SK-N-SH treated with all-trans-retinoic acid at 6 μM for 48 hours (cell line): ENCODE data around the gene RBM44.
A peak's percentile ranks its signal among the peaks of the same experiment; 100 is the strongest.

Experiments used
- ATAC-seq: fragments of 200-7000 bp; cut with Tn5 transposase; 3 replicates; pipeline ENCODE4 v1.9.1; 2020; ENCODE audit warnings: mild to moderate bottlenecking, moderate library complexity
- BACH2 ChIP-seq: fragments of 250-450 bp; sonication (Bioruptor Pico); IDR thresholded peaks from 2 replicates; pipeline ENCODE4 v1.9.0; 2021; ENCODE audit warnings: mild to moderate bottlenecking, borderline replicate concordance
- CSDC2 ChIP-seq: fragments of 250-450 bp; sonication (Bioruptor Pico); IDR thresholded peaks from 2 replicates; pipeline ENCODE4 v1.5.0; 2020; ENCODE audit warnings: mild to moderate bottlenecking, moderate library complexity
- ESRRG ChIP-seq: fragments of 250-450 bp; sonication (Bioruptor Pico); IDR thresholded peaks from 2 replicates; pipeline ENCODE4 v1.6.1; 2021; ENCODE audit warnings: mild to moderate bottlenecking
- GLIS3 ChIP-seq: fragments of 250-450 bp; sonication (Bioruptor Pico); IDR thresholded peaks from 2 replicates; pipeline ENCODE4 v1.5.0; 2020; ENCODE audit warnings: mild to moderate bottlenecking, moderate library complexity
- ISL1 ChIP-seq: fragments of 250-450 bp; sonication (Bioruptor Pico); IDR thresholded peaks from 2 replicates; pipeline ENCODE4 v2.1.2; 2022; ENCODE audit warnings: mild to moderate bottlenecking, moderate library complexity
- OSR1 ChIP-seq: fragments of 250-450 bp; sonication (Bioruptor Pico); IDR thresholded peaks from 2 replicates; pipeline ENCODE4 v1.8.0; 2022; ENCODE audit warnings: moderate library complexity, mild to moderate bottlenecking, inconsistent platforms
- PATZ1 ChIP-seq: fragments of 250-450 bp; sonication (Bioruptor Pico); IDR thresholded peaks from 2 replicates; pipeline ENCODE4 v1.8.0; 2020; ENCODE audit warnings: mild to moderate bottlenecking, moderate library complexity, borderline replicate concordance
- POU6F1 ChIP-seq: fragments of 250-450 bp; sonication (Bioruptor Pico); IDR thresholded peaks from 2 replicates; pipeline ENCODE4 v1.8.0; 2021; ENCODE audit warnings: low read depth, mild to moderate bottlenecking, moderate library complexity, borderline replicate concordance
- PPARA ChIP-seq: fragments of 250-450 bp; sonication (Bioruptor Pico); IDR thresholded peaks from 2 replicates; pipeline ENCODE4 v1.5.0; 2020; ENCODE audit warnings: mild to moderate bottlenecking, borderline replicate concordance
- RARB ChIP-seq: fragments of 250-450 bp; sonication (Bioruptor Pico); IDR thresholded peaks from 2 replicates; pipeline ENCODE4 v1.8.0; 2021; ENCODE audit warnings: mild to moderate bottlenecking, moderate library complexity
- SNAI2 ChIP-seq: fragments of 250-450 bp; sonication (Bioruptor Pico); IDR thresholded peaks from 2 replicates; pipeline ENCODE4 v1.5.0; 2020; ENCODE audit warnings: mild to moderate bottlenecking, moderate library complexity
- TCF4 ChIP-seq: fragments of 250-450 bp; sonication (Bioruptor Pico); IDR thresholded peaks from 2 replicates; pipeline ENCODE4 v1.8.0; 2021; ENCODE audit warnings: mild to moderate bottlenecking, moderate library complexity, borderline replicate concordance
- TOX ChIP-seq: fragments of 250-450 bp; sonication (Bioruptor Pico); IDR thresholded peaks from 2 replicates; pipeline ENCODE4 v1.8.0; 2021; ENCODE audit warnings: mild to moderate bottlenecking, moderate library complexity, borderline replicate concordance
- TSHZ2 ChIP-seq: fragments of 250-450 bp; sonication (Bioruptor Pico); IDR thresholded peaks from 2 replicates; pipeline ENCODE4 v1.5.0; 2020; ENCODE audit warnings: mild to moderate bottlenecking, moderate library complexity
- ZC3H10 ChIP-seq: fragments of 250-450 bp; sonication (Bioruptor Pico); IDR thresholded peaks from 2 replicates; pipeline ENCODE4 v1.5.1; 2021; ENCODE audit warnings: mild to moderate bottlenecking, moderate library complexity
- ZFP3 ChIP-seq: fragments of 250-450 bp; sonication (Bioruptor Pico); IDR thresholded peaks from 2 replicates; pipeline ENCODE4 v1.5.0; 2020; ENCODE audit warnings: mild to moderate bottlenecking, moderate library complexity
- ZFP30 ChIP-seq: fragments of 450-650 bp; formaldehyde crosslinking; IDR thresholded peaks from 2 replicates; pipeline ENCODE4 v1.5.0; 2022; ENCODE audit warnings: mild to moderate bottlenecking, moderate library complexity
- ZNF565 ChIP-seq: fragments of 450-650 bp; formaldehyde crosslinking; conservative IDR thresholded peaks from 2 replicates; pipeline ENCODE4 v1.5.0; 2020; ENCODE audit warnings: low read depth, mild to moderate bottlenecking, moderate library complexity
- ZNF70 ChIP-seq: fragments of 450-650 bp; formaldehyde crosslinking; IDR thresholded peaks from 2 replicates; pipeline ENCODE4 v1.5.0; 2020; ENCODE audit warnings: mild to moderate bottlenecking, moderate library complexity
- ZNF8 ChIP-seq: fragments of 450-650 bp; formaldehyde crosslinking; IDR thresholded peaks from 2 replicates; pipeline ENCODE4 v1.5.0; 2020; ENCODE audit warnings: mild to moderate bottlenecking, moderate library complexity
- TF ChIP-seq, protein P1 (sequence below): fragments of 250-450 bp; sonication (Bioruptor Pico); IDR thresholded peaks from 2 replicates; pipeline ENCODE4 v1.5.1; 2020; ENCODE audit warnings: low read depth, mild to moderate bottlenecking, moderate library complexity
- TF ChIP-seq, protein P2 (sequence below): fragments of 250-450 bp; sonication (Bioruptor Pico); IDR thresholded peaks from 2 replicates; pipeline ENCODE4 v1.5.1; 2021; ENCODE audit warnings: mild to moderate bottlenecking, moderate library complexity

RBM44 gene

DNA sequence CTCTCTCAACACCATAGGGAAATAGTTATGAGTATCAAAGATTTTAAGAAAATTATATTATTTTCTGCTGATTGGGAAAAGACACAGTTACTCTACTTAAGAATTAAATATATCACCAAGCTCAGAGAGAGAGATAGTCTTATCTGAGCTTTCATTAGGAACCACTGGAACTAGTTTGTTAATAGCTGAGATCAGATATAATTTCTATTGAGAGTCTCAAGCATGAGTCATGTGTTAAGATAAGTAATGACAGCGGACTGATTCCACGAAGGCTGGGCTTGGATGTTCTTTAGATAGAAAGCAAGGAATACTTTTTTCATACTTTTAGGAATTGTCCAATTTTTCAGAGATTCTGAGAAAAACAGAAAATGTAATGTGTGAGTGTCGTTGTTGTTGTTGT lies 44.4 kb upstream of the RBM44 start:
- peak; percentile 49; the same call in 1 of the 3 replicates for ATAC-seq
- TF ChIP-seq ISL1 (CRISPR knock-in tag) = peak; percentile 57; the same call in 1 of the 2 replicates
- TF ChIP-seq POU6F1 (CRISPR knock-in tag) = no peak
- TF ChIP-seq ZC3H10 (CRISPR knock-in tag) = no peak
- TF ChIP-seq TSHZ2 (CRISPR knock-in tag) = no peak
- no peak for TF ChIP-seq ZFP3 (CRISPR knock-in tag)
- TF ChIP-seq, all 23 proteins: peak for 1

GRCh38 chr2:237754626-237755248 lies 43.8 kb upstream of the RBM44 start:
- ATAC-seq = no peak
- no peak for TF ChIP-seq PPARA (CRISPR knock-in tag)
- no peak for TF ChIP-seq ISL1 (CRISPR knock-in tag)
- TF ChIP-seq ZFP3 (CRISPR knock-in tag) = no peak
- TF ChIP-seq CSDC2 = no peak
- TF ChIP-seq ZFP30 = no peak
- TF ChIP-seq ZNF565 (CRISPR knock-in tag) = no peak

DNA sequence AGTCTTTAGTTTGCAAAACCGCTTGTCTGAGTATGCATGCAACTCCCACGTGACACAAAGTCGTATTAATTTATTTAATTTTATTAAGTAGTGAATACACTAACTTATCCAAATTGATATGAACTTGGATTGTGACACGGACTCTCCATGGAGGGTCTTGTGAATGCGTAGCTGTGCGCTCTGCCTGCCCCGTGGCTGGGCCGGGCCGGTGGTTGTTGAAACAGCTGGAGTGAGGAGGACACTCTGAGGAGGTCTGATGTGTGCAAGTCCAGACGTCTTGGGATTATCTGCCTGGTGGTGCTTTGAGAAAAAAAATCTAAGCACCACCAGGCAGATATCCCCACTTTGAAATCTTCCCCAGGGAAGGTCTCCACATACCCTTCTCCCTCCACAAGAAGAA lies 41.0 kb upstream of the RBM44 start:
- no peak for ATAC-seq
- TF ChIP-seq OSR1 (CRISPR knock-in tag) = no peak
- TF ChIP-seq, protein P1, sequence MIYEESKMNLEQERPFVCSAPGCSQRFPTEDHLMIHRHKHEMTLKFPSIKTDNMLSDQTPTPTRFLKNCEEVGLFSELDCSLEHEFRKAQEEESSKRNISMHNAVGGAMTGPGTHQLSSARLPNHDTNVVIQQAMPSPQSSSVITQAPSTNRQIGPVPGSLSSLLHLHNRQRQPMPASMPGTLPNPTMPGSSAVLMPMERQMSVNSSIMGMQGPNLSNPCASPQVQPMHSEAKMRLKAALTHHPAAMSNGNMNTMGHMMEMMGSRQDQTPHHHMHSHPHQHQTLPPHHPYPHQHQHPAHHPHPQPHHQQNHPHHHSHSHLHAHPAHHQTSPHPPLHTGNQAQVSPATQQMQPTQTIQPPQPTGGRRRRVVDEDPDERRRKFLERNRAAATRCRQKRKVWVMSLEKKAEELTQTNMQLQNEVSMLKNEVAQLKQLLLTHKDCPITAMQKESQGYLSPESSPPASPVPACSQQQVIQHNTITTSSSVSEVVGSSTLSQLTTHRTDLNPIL = no peak
- TF ChIP-seq ESRRG = no peak
- TF ChIP-seq PATZ1 (CRISPR knock-in tag) = no peak
- no peak for TF ChIP-seq POU6F1 (CRISPR knock-in tag)
- TF ChIP-seq SNAI2 (CRISPR knock-in tag) = no peak
- no peak for TF ChIP-seq ZNF565 (CRISPR knock-in tag)
- no peak for TF ChIP-seq PPARA (CRISPR knock-in tag)
- TF ChIP-seq GLIS3 (CRISPR knock-in tag) = no peak
- no peak for TF ChIP-seq ZC3H10 (CRISPR knock-in tag)
- no peak for TF ChIP-seq ZNF70 (CRISPR knock-in tag)
- no peak for TF ChIP-seq TSHZ2 (CRISPR knock-in tag)
- no peak for TF ChIP-seq ZFP3 (CRISPR knock-in tag)
- no peak for TF ChIP-seq RARB (CRISPR knock-in tag)
- TF ChIP-seq BACH2 (CRISPR knock-in tag) = no peak
- no peak for TF ChIP-seq TCF4 (CRISPR knock-in tag)
- no peak for TF ChIP-seq ZNF8
- no peak for TF ChIP-seq TOX
- TF ChIP-seq, protein P2, sequence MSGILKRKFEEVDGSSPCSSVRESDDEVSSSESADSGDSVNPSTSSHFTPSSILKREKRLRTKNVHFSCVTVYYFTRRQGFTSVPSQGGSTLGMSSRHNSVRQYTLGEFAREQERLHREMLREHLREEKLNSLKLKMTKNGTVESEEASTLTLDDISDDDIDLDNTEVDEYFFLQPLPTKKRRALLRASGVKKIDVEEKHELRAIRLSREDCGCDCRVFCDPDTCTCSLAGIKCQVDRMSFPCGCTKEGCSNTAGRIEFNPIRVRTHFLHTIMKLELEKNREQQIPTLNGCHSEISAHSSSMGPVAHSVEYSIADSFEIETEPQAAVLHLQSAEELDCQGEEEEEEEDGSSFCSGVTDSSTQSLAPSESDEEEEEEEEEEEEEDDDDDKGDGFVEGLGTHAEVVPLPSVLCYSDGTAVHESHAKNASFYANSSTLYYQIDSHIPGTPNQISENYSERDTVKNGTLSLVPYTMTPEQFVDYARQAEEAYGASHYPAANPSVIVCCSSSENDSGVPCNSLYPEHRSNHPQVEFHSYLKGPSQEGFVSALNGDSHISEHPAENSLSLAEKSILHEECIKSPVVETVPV (CRISPR knock-in tag) = no peak
- TF ChIP-seq CSDC2 = no peak
